BLaER1 treated with 17β-estradiol and CSF1 and Interleukin-3, amounts not matched to agents 10 nM and 100 nM (cell line): Measurements from ENCODE around the gene REV3L.

Source experiments
- H3K27ac ChIP-seq, 11 experiments: shearing (Covaris generic); formaldehyde crosslinking; 2 replicates each; pipeline ENCODE4 v1.8.1; 2022
- H3K27me3 ChIP-seq, 11 experiments: shearing (Covaris generic); formaldehyde crosslinking; 2 replicates each; pipeline ENCODE4 v1.8.1; 2022
- H3K36me3 ChIP-seq, 11 experiments: shearing (Covaris generic); formaldehyde crosslinking; 2 replicates each; pipeline ENCODE4 v1.8.1; 2022
- H3K4me1 ChIP-seq, 10 experiments: shearing (Covaris generic); formaldehyde crosslinking; 2 replicates each; pipeline ENCODE4 v1.8.1; 2022
- H3K4me2 ChIP-seq, 11 experiments: shearing (Covaris generic); formaldehyde crosslinking; 2 replicates each; pipeline ENCODE4 v1.8.1; 2022
- H3K4me3 ChIP-seq, 10 experiments: shearing (Covaris generic); formaldehyde crosslinking; 2 replicates each; pipeline ENCODE4 v1.8.1; 2022
- H3K9ac ChIP-seq, 11 experiments: shearing (Covaris generic); formaldehyde crosslinking; 2 replicates each; pipeline ENCODE4 v1.8.1; 2022
- H3K9me3 ChIP-seq, 11 experiments: shearing (Covaris generic); formaldehyde crosslinking; replicated peaks in 1 of 11; 2 replicates each; pipeline ENCODE4 v1.8.1; 2022
- H4K20me1 ChIP-seq, 11 experiments: shearing (Covaris generic); formaldehyde crosslinking; 2 replicates each; pipeline ENCODE4 v1.8.1; 2022
- Cebpa-rat ChIP-seq, 11 experiments: shearing (Covaris generic); IDR thresholded peaks; 2 replicates each; pipeline ENCODE4 v1.8.1; 2022

Gene REV3L

GRCh38 chr6:111503660-111504059 lies 20.6 kb upstream of the REV3L start:
- no peak overlapping the region for H3K4me2 ChIP-seq
- H3K27ac ChIP-seq = no peak overlapping the region
- H3K27me3 ChIP-seq = no peaks in the 10 kb centered on the region
- peaks cover 0 to 40% (median 24%) of the 10 kb centered on the region in 11 experiments; a peak in 14 of 22 replicates for H3K9me3 ChIP-seq
- no peak overlapping the region for H3K9ac ChIP-seq
- no peak for TF ChIP-seq Cebpa-rat (IDR thresholded peaks at IDR 0.05)
- no peak overlapping the region for H3K4me3 ChIP-seq
- H4K20me1 ChIP-seq = peaks cover 0 to 58% (median 13%) of the 10 kb centered on the region in 11 experiments; a peak in 10 of 22 replicates
- H3K36me3 ChIP-seq = peaks cover 0 to 56% (median 33%) of the 10 kb centered on the region in 11 experiments; a peak in 18 of 22 replicates
- no peaks in the 10 kb centered on the region for H3K4me1 ChIP-seq

- Histone ChIP-seq H3K36me3 (peaks cover under 1 to 56% (median 34%) of the 10 kb centered on the region in 11 experiments; a peak in 19 of 22 replicates), H3K4me1 (no peaks in the 10 kb centered on the region), H3K4me3 (no peak overlapping the region), H3K9me3 (peaks cover 0 to 40% (median 24%) of the 10 kb centered on the region in 11 experiments; a peak in 14 of 22 replicates), H3K4me2 (no peak overlapping the region), H3K9ac (no peak overlapping the region), H3K27ac (no peak overlapping the region), H3K27me3 (no peaks in the 10 kb centered on the region), H4K20me1 (peaks cover 0 to 56% (median 15%) of the 10 kb centered on the region in 11 experiments; a peak in 10 of 22 replicates)
- no peak for TF ChIP-seq Cebpa-rat (IDR thresholded peaks at IDR 0.05)
These were observed 20.2 kb upstream of the REV3L start for GRCh38 chr6:111503194-111503593.

- Histone ChIP-seq H4K20me1 (peaks cover 0 to 56% (median 17%) of the 10 kb centered on the region in 11 experiments; a peak in 10 of 22 replicates), H3K4me3 (no peak overlapping the region), H3K27ac (no peak overlapping the region), H3K9me3 (peaks cover 0 to 36% (median 24%) of the 10 kb centered on the region in 11 experiments; a peak in 14 of 22 replicates), H3K4me2 (no peak overlapping the region), H3K36me3 (peaks cover 5 to 51% (median 36%) of the 10 kb centered on the region in 11 experiments; a peak in 20 of 22 replicates), H3K4me1 (no peaks in the 10 kb centered on the region), H3K9ac (no peak overlapping the region), H3K27me3 (no peaks in the 10 kb centered on the region)
- no peak for TF ChIP-seq Cebpa-rat (IDR thresholded peaks at IDR 0.05)
These were observed 19.1 kb upstream of the REV3L start for GRCh38 chr6:111502154-111502553.

GRCh38 chr6:111499269-111499793 lies 16.3 kb upstream of the REV3L start:
- Histone ChIP-seq H3K4me3 (no peak overlapping the region), H3K9ac (no peak overlapping the region), H3K4me1 (peaks cover 0 to 14% (median 1%) of the 10 kb centered on the region in 10 experiments; a peak in 5 of 20 replicates), H3K27ac (no peak overlapping the region), H3K36me3 (peaks cover 5 to 50% (median 26%) of the 10 kb centered on the region in 11 experiments; a peak in 19 of 22 replicates), H4K20me1 (peaks cover 0 to 82% (median 29%) of the 10 kb centered on the region in 11 experiments; a peak in 10 of 22 replicates), H3K4me2 (no peak overlapping the region), H3K27me3 (no peaks in the 10 kb centered on the region), H3K9me3 (peaks cover 0 to 9% (median 0%) of the 10 kb centered on the region in 11 experiments; a peak in 2 of 22 replicates)
- TF ChIP-seq Cebpa-rat (IDR thresholded peaks at IDR 0.05) = no peak

GRCh38 chr6:111494951-111495635 lies 12.1 kb upstream of the REV3L start:
- no peaks in the 10 kb centered on the region for H3K9me3 ChIP-seq
- peaks cover 0 to 86% (median 28%) of the 10 kb centered on the region in 11 experiments; a peak in 10 of 22 replicates for H4K20me1 ChIP-seq
- H3K4me1 ChIP-seq = peaks cover 0 to 17% (median 3%) of the 10 kb centered on the region in 10 experiments; a peak in 11 of 20 replicates
- TF ChIP-seq Cebpa-rat (IDR thresholded peaks at IDR 0.05) = no peak
- no peak overlapping the region for H3K4me3 ChIP-seq
- H3K9ac ChIP-seq = no peak overlapping the region
- H3K27me3 ChIP-seq = no peaks in the 10 kb centered on the region
- peaks cover 5 to 55% (median 26%) of the 10 kb centered on the region in 11 experiments; a peak in 20 of 22 replicates for H3K36me3 ChIP-seq
- peak overlapping the region in 2 of 11 experiments; percentile 42 to 46; a peak in 3 of 22 replicates for H3K4me2 ChIP-seq
- no peak overlapping the region for H3K27ac ChIP-seq

- Histone ChIP-seq H4K20me1 (peaks cover 0 to 77% (median 18%) of the 10 kb centered on the region in 11 experiments; a peak in 10 of 22 replicates), H3K36me3 (peaks cover 0 to 69% (median 34%) of the 10 kb centered on the region in 11 experiments; a peak in 18 of 22 replicates), H3K27me3 (no peaks in the 10 kb centered on the region), H3K9me3 (no peaks in the 10 kb centered on the region), H3K4me2 (no peak overlapping the region), H3K27ac (no peak overlapping the region), H3K4me3 (no peak overlapping the region), H3K4me1 (peaks cover 12 to 36% (median 24%) of the 10 kb centered on the region in 10 experiments), H3K9ac (no peak overlapping the region)
- no peak for TF ChIP-seq Cebpa-rat (IDR thresholded peaks at IDR 0.05)
These were observed 9.5 kb upstream of the REV3L start for GRCh38 chr6:111492499-111492898.

- Histone ChIP-seq H3K27me3 (no peaks in the 10 kb centered on the region), H3K9ac (no peak overlapping the region), H3K4me2 (peak overlapping the region in 2 of 11 experiments; percentile 19; a peak in 4 of 22 replicates), H3K27ac (no peak overlapping the region), H3K4me1 (peaks cover 35 to 54% (median 47%) of the 10 kb centered on the region in 10 experiments), H4K20me1 (peaks cover 0 to 53% (median 5%) of the 10 kb centered on the region in 11 experiments; a peak in 7 of 22 replicates), H3K9me3 (peaks cover 0 to 6% (median 0%) of the 10 kb centered on the region in 11 experiments; a peak in 2 of 22 replicates), H3K36me3 (peaks cover 0 to 75% (median 40%) of the 10 kb centered on the region in 11 experiments; a peak in 17 of 22 replicates), H3K4me3 (no peak overlapping the region)
- TF ChIP-seq Cebpa-rat (IDR thresholded peaks at IDR 0.05) = no peak
These were observed 7.0 kb upstream of the REV3L start for GRCh38 chr6:111490067-111490466.

- peak in 7 of 11 experiments; percentile 42 to 82 (median 53); a peak in 7 of 22 replicates for TF ChIP-seq Cebpa-rat (IDR thresholded peaks at IDR 0.05)
- peaks cover 0 to 36% (median 5%) of the 10 kb centered on the region in 11 experiments; a peak in 6 of 22 replicates for H4K20me1 ChIP-seq
- H3K36me3 ChIP-seq = peaks cover 0 to 62% (median 38%) of the 10 kb centered on the region in 11 experiments; a peak in 17 of 22 replicates
- H3K9me3 ChIP-seq = peaks cover 0 to 6% (median 0%) of the 10 kb centered on the region in 11 experiments; a peak in 2 of 22 replicates
- peaks cover 35 to 59% (median 49%) of the 10 kb centered on the region in 10 experiments for H3K4me1 ChIP-seq
- H3K27me3 ChIP-seq = no peaks in the 10 kb centered on the region
- H3K4me3 ChIP-seq = no peak overlapping the region; a peak in 1 of 20 replicates
- peak overlapping the region in 4 of 11 experiments; percentile 8 to 34 (median 16); a peak in 3 of 22 replicates for H3K9ac ChIP-seq
- H3K4me2 ChIP-seq = peak overlapping the region; percentile 32 to 92 (median 84)
- peak overlapping the region in 10 of 11 experiments; percentile 21 to 97 (median 84); a peak in 20 of 22 replicates for H3K27ac ChIP-seq
These were observed 4.6 kb upstream of the REV3L start for GRCh38 chr6:111487661-111488060.
